HFFc6 (cell line): ENCODE data around the gene UBASH3B. TPM values are rescaled to one million over a fixed set of nuclear protein-coding genes. Genes with fewer than 3 reads are reported as not detected.

ENCODE experiments used
- DNase-seq: peaks from one replicate; pipeline ENCODE4 v3.0.0-alpha.2; 2018
- H3K27ac Mint-ChIP-seq: 2 replicates; pipeline ENCODE4 v1.8.0; 2020; ENCODE audit warnings: mild to moderate bottlenecking, mixed read lengths
- H3K27me3 Mint-ChIP-seq: 2 replicates; pipeline ENCODE4 v1.8.0; 2021; ENCODE audit warnings: mild to moderate bottlenecking, moderate library complexity, mixed read lengths; ENCODE audit not compliant: insufficient read depth
- H3K36me3 Mint-ChIP-seq: 2 replicates; pipeline ENCODE4 v1.8.0; 2021; ENCODE audit warnings: low read depth, mixed read lengths
- H3K4me1 Mint-ChIP-seq: 2 replicates; pipeline ENCODE4 v1.8.0; 2020; ENCODE audit warnings: low read depth, mixed read lengths
- H3K4me3 Mint-ChIP-seq: 2 replicates; pipeline ENCODE4 v1.8.0; 2020; ENCODE audit warnings: mild to moderate bottlenecking, moderate library complexity, mixed read lengths
- H3K9me3 Mint-ChIP-seq: 2 replicates; pipeline ENCODE4 v1.8.0; 2020; ENCODE audit warnings: mild to moderate bottlenecking, mixed read lengths
- total RNA-seq, 6 experiments: library from RNA; stranded (reverse); fragmentation: NEBNext Ultra II Directional; extraction: Animal tissue kit (Norgen Biotek cat#: 25700); gene quantifications; 2 replicates in 1 of 6; 3 replicates in 5 of 6; pipeline ENCODE4 v1.2.3, GENCODE V29; 2021
- TF ChIP-seq, protein P1 (sequence below): fragments of 200-600 bp; sonication (generic); IDR thresholded peaks from 2 replicates; pipeline ENCODE4 v1.5.0; 2021; ENCODE audit warnings: antibody characterized with exemption, mild to moderate bottlenecking

The UBASH3B gene
- total RNA-seq, 6 experiments from 2014 or later: 44.6 to 60.4 (median 52.9) TPM

DNA sequence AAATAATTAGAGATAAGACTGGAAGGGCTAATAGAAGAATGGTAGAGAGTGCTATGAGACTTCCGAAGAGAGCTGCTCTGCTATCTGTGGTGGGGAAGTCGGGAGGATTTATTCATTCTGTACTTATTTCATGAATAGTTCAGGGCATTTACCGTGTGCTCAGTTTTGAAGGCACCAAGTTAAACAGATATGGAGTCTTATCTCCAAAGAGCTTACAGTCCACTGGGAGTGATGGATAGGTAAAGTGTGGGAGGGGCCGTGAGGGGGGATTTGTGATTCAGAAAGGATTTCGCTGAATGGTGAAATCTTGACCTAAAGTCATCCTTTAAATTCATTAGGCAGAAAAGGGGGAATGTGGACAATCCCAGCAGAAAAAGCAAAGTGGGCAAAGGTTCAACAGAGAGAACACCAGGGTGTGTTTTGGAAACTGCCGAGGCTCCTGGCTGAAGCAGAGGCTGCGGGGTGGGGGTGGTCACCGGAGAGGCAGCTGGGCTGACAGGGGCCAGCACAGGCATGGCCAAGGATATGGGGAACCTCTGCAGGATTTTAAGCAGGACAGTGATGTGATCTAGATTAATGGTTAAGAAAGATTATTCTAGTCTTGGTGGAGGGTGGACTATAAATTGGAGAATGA is 91.2 kb downstream of the UBASH3B start:
- TF ChIP-seq, protein P1, sequence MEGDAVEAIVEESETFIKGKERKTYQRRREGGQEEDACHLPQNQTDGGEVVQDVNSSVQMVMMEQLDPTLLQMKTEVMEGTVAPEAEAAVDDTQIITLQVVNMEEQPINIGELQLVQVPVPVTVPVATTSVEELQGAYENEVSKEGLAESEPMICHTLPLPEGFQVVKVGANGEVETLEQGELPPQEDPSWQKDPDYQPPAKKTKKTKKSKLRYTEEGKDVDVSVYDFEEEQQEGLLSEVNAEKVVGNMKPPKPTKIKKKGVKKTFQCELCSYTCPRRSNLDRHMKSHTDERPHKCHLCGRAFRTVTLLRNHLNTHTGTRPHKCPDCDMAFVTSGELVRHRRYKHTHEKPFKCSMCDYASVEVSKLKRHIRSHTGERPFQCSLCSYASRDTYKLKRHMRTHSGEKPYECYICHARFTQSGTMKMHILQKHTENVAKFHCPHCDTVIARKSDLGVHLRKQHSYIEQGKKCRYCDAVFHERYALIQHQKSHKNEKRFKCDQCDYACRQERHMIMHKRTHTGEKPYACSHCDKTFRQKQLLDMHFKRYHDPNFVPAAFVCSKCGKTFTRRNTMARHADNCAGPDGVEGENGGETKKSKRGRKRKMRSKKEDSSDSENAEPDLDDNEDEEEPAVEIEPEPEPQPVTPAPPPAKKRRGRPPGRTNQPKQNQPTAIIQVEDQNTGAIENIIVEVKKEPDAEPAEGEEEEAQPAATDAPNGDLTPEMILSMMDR: no peak
- Mint-ChIP-seq H3K9me3 (no peaks in the 10 kb centered on the region), H3K4me1 (peaks cover 60% of the 10 kb centered on the region), H3K36me3 (peaks cover 4% of the 10 kb centered on the region), H3K4me3 (no peak overlapping the region), H3K27ac (no peak overlapping the region; the same call in 1 of the 2 replicates), H3K27me3 (peaks cover 2% of the 10 kb centered on the region)
- no peak for DNase-seq

DNA sequence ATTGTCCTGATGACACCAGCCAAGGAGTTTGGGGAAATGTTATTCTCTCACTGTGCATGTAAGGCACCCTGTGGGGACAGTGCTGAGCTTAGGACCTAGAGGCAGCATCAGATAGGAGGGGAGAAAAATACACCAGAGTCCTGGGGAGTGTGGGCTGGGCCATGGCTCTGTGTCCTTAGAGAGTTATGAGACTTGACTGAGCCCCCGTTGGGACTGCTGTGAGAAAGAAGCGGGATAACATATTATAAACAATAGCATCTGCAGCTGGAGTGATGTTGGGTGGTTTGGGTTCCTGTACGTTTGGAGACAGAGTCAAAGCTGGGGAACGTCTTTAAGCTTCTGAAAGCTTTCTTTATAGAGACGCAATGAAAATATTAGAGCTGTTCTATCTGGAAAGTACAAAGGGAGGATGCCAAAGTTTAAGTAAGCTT is 91.8 kb downstream of the UBASH3B start:
- H3K27me3 Mint-ChIP-seq: no peaks in the 10 kb centered on the region; the same call in none of the 2 replicates
- peaks cover 67% of the 10 kb centered on the region for H3K4me1 Mint-ChIP-seq
- no peak overlapping the region for H3K4me3 Mint-ChIP-seq
- H3K27ac Mint-ChIP-seq: peak overlapping the region; percentile 71
- no peaks in the 10 kb centered on the region for H3K9me3 Mint-ChIP-seq
- H3K36me3 Mint-ChIP-seq: peaks cover 7% of the 10 kb centered on the region
- no peak for DNase-seq
- TF ChIP-seq, protein P1: no peak

DNA sequence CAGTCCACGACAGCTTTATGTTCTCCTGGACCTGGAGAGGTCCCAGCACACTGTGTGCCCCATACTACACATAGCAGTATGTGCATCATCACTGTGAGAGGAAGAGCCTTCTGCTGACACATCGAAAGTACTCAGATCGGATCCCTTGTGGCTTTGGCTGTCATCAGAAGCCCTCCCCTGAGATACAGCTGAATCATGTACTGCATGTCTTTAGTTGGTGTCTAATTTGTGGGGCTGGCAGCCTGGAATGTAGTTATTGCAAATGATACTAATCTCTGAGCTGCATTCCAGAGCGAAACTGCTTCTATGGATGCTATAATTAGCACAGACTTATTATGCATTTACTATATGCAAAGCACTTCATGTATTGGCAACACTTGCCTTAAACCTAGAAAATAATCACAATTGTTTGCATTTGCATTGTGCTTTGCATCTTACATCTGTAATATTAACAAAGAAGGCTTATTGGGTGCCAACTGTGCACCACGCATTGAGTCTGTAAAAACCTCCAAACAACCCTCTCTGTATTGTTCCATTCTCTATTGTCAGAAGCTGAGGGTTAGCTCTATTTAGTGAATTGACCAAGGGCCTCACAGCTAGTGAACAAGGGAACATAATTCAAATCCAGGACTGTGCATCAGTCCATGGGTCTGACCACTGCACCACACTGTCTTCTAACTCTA is 93.6 kb downstream of the UBASH3B start:
- Mint-ChIP-seq H3K4me1 (peaks cover 70% of the 10 kb centered on the region), H3K27ac (peak overlapping the region; percentile 84), H3K27me3 (no peaks in the 10 kb centered on the region; the same call in 1 of the 2 replicates)

DNA sequence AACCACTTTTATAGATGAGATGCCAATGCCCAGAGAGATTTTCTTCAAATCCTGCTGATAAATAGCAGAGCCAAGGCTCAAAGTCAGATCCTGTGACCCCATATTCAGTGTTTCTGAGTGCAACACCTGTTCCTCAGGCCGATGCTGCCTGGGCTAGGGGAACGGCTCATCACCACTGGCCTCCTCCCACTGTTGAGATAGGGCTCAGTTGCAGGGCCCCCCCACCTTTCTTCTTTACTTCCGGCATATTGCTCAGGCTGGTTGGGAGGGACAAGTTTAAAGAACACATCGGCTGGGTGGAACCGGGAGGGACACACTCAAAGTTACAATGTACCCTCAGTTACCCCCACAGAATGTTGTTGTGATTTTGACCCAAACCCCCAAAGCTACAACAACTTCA is 94.5 kb downstream of the UBASH3B start:
- Mint-ChIP-seq H3K27ac (no peak overlapping the region; the same call in 1 of the 2 replicates), H3K4me3 (no peak overlapping the region), H3K4me1 (peaks cover 70% of the 10 kb centered on the region), H3K36me3 (peaks cover 10% of the 10 kb centered on the region), H3K9me3 (no peaks in the 10 kb centered on the region), H3K27me3 (no peaks in the 10 kb centered on the region; the same call in 1 of the 2 replicates)
- DNase-seq: no peak
- TF ChIP-seq, protein P1: no peak

More for the DNA sequence above, 93.6 kb downstream of the UBASH3B start:
- no peaks in the 10 kb centered on the region for H3K9me3 Mint-ChIP-seq
- peak; percentile 95 for DNase-seq
- peak overlapping the region; percentile 69 for H3K4me3 Mint-ChIP-seq
- TF ChIP-seq, protein P1: no peak
- H3K36me3 Mint-ChIP-seq: peaks cover 10% of the 10 kb centered on the region

DNA sequence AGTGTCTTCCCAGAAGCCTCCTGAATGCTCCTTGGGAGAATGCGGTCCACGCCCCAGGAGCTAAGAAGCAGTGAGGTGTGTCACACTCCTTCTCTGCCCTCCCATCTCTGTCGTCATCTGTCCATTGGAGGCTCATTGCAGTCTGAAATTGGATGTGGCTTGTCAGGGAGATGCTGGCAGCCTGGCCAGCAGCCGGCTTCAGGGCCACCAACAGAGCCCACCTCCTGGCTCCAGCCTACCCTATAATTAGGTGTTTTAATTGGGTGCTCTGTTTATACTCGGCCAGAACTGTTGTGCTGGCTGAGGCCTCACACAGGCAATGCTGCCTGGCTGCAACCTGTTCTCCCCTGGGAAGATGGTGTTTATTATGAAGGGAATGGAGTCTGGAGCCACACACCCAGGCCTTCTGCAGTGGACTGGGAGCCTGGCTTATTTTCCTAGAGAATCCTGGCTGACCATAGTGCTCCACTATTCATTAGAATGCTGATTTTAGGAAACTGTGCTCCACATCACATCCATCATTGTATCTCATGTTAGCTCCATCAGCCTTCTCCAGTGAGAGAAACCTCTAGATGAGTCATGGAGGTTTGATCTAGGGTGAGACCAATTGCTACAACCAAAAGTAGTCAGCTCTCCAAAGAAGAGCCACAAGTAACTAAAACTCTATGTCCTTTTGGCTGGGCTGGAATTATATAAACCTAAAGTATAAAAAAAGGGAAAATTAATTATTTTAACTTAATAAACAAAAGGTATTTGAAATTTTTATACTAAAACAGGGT is 96.0 kb downstream of the UBASH3B start:
- peak; percentile 33 for DNase-seq
- TF ChIP-seq, protein P1: no peak

More for the DNA sequence above, 96.0 kb downstream of the UBASH3B start:
- peak overlapping the region; percentile 46 for H3K27ac Mint-ChIP-seq
- no peaks in the 10 kb centered on the region for H3K9me3 Mint-ChIP-seq
- no peak overlapping the region for H3K4me3 Mint-ChIP-seq
- peaks cover 10% of the 10 kb centered on the region for H3K36me3 Mint-ChIP-seq
- no peaks in the 10 kb centered on the region for H3K27me3 Mint-ChIP-seq
- peaks cover 63% of the 10 kb centered on the region for H3K4me1 Mint-ChIP-seq
